Liver (tissue), 3 donors: ENCODE measurements around the gene CRISP3.

Experiments used
- EGR1 ChIP-seq, 2 donors: IDR thresholded peaks; 2 replicates each; pipeline ENCODE4 v1.6.1; 2016 to 2018; ENCODE audit warnings: antibody characterized with exemption in 2 of 2, low read depth in 2 of 2
- GABPA ChIP-seq, 2 donors: IDR thresholded peaks in 1 of 2; conservative IDR thresholded peaks in 1 of 2; 2 replicates each; pipeline ENCODE4 v1.6.1; 2016; ENCODE audit warnings: antibody characterized with exemption in 2 of 2, mild to moderate bottlenecking in 1 of 2, moderate library complexity in 1 of 2
- HNF4G ChIP-seq: IDR thresholded peaks from 2 replicates; pipeline ENCODE4 v1.6.1; 2016; ENCODE audit warnings: antibody characterized with exemption
- JUND ChIP-seq, 2 donors: IDR thresholded peaks; 2 replicates each; pipeline ENCODE4 v1.6.1; 2016; ENCODE audit warnings: antibody characterized with exemption in 2 of 2
- NR2F2 ChIP-seq: IDR thresholded peaks from 2 replicates; pipeline ENCODE4 v1.6.1; 2016; ENCODE audit warnings: antibody characterized with exemption
- RAD21 ChIP-seq, 2 donors: IDR thresholded peaks; 2 replicates each; pipeline ENCODE4 v1.6.1; 2016; ENCODE audit warnings: antibody characterized with exemption in 2 of 2, mild to moderate bottlenecking in 2 of 2
- RXRA ChIP-seq, 2 donors: IDR thresholded peaks; 2 replicates each; pipeline ENCODE4 v1.6.1; 2017 to 2018; ENCODE audit warnings: antibody characterized with exemption in 2 of 2, mild to moderate bottlenecking in 1 of 2
- SP1 ChIP-seq: IDR thresholded peaks from 2 replicates; pipeline ENCODE4 v1.6.1; 2018; ENCODE audit warnings: antibody characterized with exemption, mild to moderate bottlenecking
- TAF1 ChIP-seq: conservative IDR thresholded peaks from 2 replicates; pipeline ENCODE4 v1.6.1; 2016; ENCODE audit warnings: antibody characterized with exemption, mild to moderate bottlenecking
- YY1 ChIP-seq: IDR thresholded peaks from 2 replicates; pipeline ENCODE4 v1.6.1; 2016; ENCODE audit warnings: antibody characterized with exemption, mild to moderate bottlenecking
- TF ChIP-seq, protein P1 (sequence below): fragments of 150-350 bp; IDR thresholded peaks from 2 replicates; pipeline ENCODE4 v1.5.1; 2017; ENCODE audit warnings: improper control_type of control experiment, low read depth, low read length; ENCODE audit not compliant: missing input control
- TF ChIP-seq, protein P2 (sequence below): IDR thresholded peaks from 2 replicates; pipeline ENCODE4 v1.6.1; 2016; ENCODE audit warnings: antibody characterized with exemption, mild to moderate bottlenecking
- TF ChIP-seq, protein P3 (sequence below): IDR thresholded peaks from 2 replicates; pipeline ENCODE4 v1.6.1; 2016; ENCODE audit warnings: antibody characterized with exemption
- TF ChIP-seq, protein P4 (sequence below): IDR thresholded peaks from 2 replicates; pipeline ENCODE4 v1.6.1; 2016; ENCODE audit warnings: antibody characterized with exemption
- donor health status: healthy.
- donor health status: healthy.

DNA sequence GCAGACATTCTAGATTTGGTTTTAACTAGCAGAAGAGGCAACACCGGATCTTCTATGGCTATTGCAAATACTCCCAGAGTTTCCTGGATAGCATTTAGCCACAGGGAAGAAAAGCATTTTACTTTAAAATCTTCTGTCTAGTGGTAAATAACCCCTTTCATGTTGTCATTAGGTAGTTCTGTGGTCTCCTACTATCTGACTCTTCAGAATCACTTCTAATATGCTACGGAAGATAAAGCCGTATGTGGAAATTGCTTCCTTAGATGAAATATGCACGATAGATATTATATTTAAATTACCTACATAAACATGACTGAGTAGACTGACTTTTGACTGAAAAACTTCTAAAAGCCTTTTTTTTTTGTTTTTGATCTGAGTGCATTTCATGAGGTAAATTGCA lies 759 bp downstream of the CRISP3 start:
- TF ChIP-seq, protein P1, sequence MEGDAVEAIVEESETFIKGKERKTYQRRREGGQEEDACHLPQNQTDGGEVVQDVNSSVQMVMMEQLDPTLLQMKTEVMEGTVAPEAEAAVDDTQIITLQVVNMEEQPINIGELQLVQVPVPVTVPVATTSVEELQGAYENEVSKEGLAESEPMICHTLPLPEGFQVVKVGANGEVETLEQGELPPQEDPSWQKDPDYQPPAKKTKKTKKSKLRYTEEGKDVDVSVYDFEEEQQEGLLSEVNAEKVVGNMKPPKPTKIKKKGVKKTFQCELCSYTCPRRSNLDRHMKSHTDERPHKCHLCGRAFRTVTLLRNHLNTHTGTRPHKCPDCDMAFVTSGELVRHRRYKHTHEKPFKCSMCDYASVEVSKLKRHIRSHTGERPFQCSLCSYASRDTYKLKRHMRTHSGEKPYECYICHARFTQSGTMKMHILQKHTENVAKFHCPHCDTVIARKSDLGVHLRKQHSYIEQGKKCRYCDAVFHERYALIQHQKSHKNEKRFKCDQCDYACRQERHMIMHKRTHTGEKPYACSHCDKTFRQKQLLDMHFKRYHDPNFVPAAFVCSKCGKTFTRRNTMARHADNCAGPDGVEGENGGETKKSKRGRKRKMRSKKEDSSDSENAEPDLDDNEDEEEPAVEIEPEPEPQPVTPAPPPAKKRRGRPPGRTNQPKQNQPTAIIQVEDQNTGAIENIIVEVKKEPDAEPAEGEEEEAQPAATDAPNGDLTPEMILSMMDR: no peak
- TF ChIP-seq NR2F2: no peak
- TF ChIP-seq, protein P2, sequence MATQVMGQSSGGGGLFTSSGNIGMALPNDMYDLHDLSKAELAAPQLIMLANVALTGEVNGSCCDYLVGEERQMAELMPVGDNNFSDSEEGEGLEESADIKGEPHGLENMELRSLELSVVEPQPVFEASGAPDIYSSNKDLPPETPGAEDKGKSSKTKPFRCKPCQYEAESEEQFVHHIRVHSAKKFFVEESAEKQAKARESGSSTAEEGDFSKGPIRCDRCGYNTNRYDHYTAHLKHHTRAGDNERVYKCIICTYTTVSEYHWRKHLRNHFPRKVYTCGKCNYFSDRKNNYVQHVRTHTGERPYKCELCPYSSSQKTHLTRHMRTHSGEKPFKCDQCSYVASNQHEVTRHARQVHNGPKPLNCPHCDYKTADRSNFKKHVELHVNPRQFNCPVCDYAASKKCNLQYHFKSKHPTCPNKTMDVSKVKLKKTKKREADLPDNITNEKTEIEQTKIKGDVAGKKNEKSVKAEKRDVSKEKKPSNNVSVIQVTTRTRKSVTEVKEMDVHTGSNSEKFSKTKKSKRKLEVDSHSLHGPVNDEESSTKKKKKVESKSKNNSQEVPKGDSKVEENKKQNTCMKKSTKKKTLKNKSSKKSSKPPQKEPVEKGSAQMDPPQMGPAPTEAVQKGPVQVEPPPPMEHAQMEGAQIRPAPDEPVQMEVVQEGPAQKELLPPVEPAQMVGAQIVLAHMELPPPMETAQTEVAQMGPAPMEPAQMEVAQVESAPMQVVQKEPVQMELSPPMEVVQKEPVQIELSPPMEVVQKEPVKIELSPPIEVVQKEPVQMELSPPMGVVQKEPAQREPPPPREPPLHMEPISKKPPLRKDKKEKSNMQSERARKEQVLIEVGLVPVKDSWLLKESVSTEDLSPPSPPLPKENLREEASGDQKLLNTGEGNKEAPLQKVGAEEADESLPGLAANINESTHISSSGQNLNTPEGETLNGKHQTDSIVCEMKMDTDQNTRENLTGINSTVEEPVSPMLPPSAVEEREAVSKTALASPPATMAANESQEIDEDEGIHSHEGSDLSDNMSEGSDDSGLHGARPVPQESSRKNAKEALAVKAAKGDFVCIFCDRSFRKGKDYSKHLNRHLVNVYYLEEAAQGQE: no peak
- TF ChIP-seq HNF4G: no peak
- TF ChIP-seq, protein P3, sequence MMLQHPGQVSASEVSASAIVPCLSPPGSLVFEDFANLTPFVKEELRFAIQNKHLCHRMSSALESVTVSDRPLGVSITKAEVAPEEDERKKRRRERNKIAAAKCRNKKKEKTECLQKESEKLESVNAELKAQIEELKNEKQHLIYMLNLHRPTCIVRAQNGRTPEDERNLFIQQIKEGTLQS: no peak
- TF ChIP-seq JUND (IDR thresholded peaks at IDR 0.05): no peak
- TF ChIP-seq GABPA (IDR thresholded peaks at IDR 0.05 in 1 of 2, conservative IDR thresholded peaks at IDR 0.05 in 1 of 2): no peak
- TF ChIP-seq TAF1: no peak
- TF ChIP-seq, protein P4, sequence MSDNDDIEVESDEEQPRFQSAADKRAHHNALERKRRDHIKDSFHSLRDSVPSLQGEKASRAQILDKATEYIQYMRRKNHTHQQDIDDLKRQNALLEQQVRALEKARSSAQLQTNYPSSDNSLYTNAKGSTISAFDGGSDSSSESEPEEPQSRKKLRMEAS: no peak
- TF ChIP-seq RAD21 (IDR thresholded peaks at IDR 0.05): no peak
- TF ChIP-seq SP1: no peak
- TF ChIP-seq RXRA (IDR thresholded peaks at IDR 0.05): no peak
- TF ChIP-seq YY1: no peak
- no peak for TF ChIP-seq EGR1 (IDR thresholded peaks at IDR 0.05; ENCODE audit: low read depth in 2 of 2)
